Endothelial cell of umbilical vein (primary cell): Measurements from ENCODE around the gene SH3GL1.

Source experiments
- MYC ChIP-seq: IDR thresholded peaks from one replicate; pipeline ENCODE4 v1.6.1; 2011; ENCODE audit warnings: mild to moderate bottlenecking, low read depth, low read length
- POLR2A ChIP-seq: IDR thresholded peaks from 2 replicates; pipeline ENCODE4 v1.6.1; 2012; ENCODE audit warnings: low read depth, mild to moderate bottlenecking, control low read depth, low read length
- TF ChIP-seq, protein P1 (sequence below), 2 donors: IDR thresholded peaks; 1 replicate in 1 of 2; 2 replicates in 1 of 2; pipeline ENCODE4 v1.5.1; 2011; ENCODE audit warnings: low read length in 2 of 2, mild to moderate bottlenecking in 2 of 2, moderate library complexity in 2 of 2, control low read depth in 1 of 2, inconsistent platforms in 1 of 2, low read depth in 1 of 2; ENCODE audit not compliant: insufficient read depth in 1 of 2; ENCODE audit errors: extremely low read depth in 1 of 2

DNA sequence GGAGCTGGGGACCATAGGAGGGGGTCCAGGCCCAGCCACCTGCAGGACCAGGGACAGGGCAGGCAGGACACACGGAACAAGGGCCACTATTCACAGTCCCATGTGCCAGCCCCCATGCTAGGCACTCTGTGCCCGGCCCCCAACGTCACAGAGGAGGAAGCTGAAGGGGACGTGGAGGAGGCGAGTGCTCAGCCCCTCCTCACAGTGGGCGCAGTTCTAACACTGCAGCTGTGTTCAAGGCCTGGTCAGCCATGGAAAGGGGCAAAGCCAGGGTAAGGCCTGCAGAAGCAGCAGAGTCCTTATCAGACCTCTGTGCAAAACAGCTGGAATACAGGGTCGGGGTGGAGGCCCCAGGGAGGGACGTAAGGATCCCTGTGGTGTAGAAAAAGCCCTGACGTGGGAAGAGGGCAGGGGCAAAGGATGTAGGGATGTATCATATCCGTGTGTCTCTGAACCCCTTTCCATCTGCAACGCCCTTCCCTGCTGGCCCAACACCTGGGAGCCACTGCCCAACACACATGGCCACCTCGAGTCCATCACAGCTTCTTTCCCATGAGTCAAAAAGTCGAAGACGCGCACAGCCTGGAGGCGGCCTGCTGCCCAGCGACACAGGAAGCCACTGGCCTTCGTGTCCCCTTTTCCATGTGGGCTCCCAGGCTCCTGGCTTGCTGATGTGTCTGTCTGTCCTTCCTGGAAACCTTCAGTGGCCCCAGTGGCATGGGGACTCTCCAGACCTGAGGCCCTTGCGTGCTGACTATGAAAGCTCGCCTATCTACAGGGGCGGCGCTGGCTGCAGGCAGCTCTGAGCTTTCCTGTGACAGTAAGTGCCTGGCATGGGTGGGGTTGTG, 28.0 kb downstream of the SH3GL1 start:
- no peak for TF ChIP-seq MYC
- no peak for TF ChIP-seq POLR2A
- TF ChIP-seq, protein P1, sequence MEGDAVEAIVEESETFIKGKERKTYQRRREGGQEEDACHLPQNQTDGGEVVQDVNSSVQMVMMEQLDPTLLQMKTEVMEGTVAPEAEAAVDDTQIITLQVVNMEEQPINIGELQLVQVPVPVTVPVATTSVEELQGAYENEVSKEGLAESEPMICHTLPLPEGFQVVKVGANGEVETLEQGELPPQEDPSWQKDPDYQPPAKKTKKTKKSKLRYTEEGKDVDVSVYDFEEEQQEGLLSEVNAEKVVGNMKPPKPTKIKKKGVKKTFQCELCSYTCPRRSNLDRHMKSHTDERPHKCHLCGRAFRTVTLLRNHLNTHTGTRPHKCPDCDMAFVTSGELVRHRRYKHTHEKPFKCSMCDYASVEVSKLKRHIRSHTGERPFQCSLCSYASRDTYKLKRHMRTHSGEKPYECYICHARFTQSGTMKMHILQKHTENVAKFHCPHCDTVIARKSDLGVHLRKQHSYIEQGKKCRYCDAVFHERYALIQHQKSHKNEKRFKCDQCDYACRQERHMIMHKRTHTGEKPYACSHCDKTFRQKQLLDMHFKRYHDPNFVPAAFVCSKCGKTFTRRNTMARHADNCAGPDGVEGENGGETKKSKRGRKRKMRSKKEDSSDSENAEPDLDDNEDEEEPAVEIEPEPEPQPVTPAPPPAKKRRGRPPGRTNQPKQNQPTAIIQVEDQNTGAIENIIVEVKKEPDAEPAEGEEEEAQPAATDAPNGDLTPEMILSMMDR (IDR thresholded peaks at IDR 0.05; ENCODE audit: extremely low read depth in 1 of 2, insufficient read depth in 1 of 2, low read depth in 1 of 2, low read length in 2 of 2), result no peak
